Muscle of leg (tissue), 11 donors: ENCODE measurements around the gene ELF4. TPM values are rescaled to one million over a fixed set of nuclear protein-coding genes. Genes with fewer than 3 reads are reported as not detected.
"Not testable (repeated sequence)": the region's sequence is repeated elsewhere in the genome, so short reads cannot be mapped to it uniquely, and the experiment has no call there.

Experiments used
- DNase-seq: peaks from one replicate; pipeline ENCODE4 v3.0.0; 2013
- H3K27ac ChIP-seq: one replicate; pipeline ENCODE4 v1.5.1; 2013; ENCODE audit warnings: mild to moderate bottlenecking, low read length, control low read depth
- H3K27me3 ChIP-seq: one replicate; pipeline ENCODE4 v1.6.1; 2013; ENCODE audit warnings: low read length; ENCODE audit not compliant: control insufficient read depth, insufficient read depth
- H3K36me3 ChIP-seq: one replicate; pipeline ENCODE4 v1.6.1; 2013; ENCODE audit warnings: low read length; ENCODE audit not compliant: control insufficient read depth, insufficient read depth
- H3K4me1 ChIP-seq: one replicate; pipeline ENCODE4 v1.6.1; 2013; ENCODE audit warnings: low read length; ENCODE audit not compliant: control insufficient read depth, insufficient read depth
- H3K4me3 ChIP-seq: one replicate; pipeline ENCODE4 v1.5.1; 2013; ENCODE audit warnings: low read length, control low read depth
- H3K9me3 ChIP-seq: replicated peaks from 2 replicates; pipeline ENCODE4 v1.6.1; 2013; ENCODE audit warnings: low read depth, low read length; ENCODE audit not compliant: control insufficient read depth
- WGBS: methylation state at CpG from one replicate; pipeline ENCODE4 v1.1.5; 2013; ENCODE audit warnings: missing lambda C conversion rate; ENCODE audit not compliant: insufficient coverage; 5-methylcytosine and 5-hydroxymethylcytosine counted together
- polyA plus RNA-seq, 8 donors: library from polyadenylated mRNA; unstranded; fragments of 120-200 nt; gene quantifications; one replicate each; pipeline versions ENCODE4 v1.2.1 to v1.2.3, GENCODE V29; 2013; ENCODE audit warnings: inconsistent platforms in 1 of 8, low replicate concordance in 1 of 8; ENCODE audit not compliant: insufficient read length in 8 of 8, insufficient read depth in 1 of 8
- total RNA-seq: library from RNA; stranded (reverse); fragments of 120-200 nt; gene quantifications from one replicate; pipeline ENCODE4 v1.2.4, GENCODE V29; 2013

The ELF4 gene
- total and polyA plus RNA-seq, 9 donors = 6.9 to 16.9 (median 10.8) TPM

- DNase-seq = no peak
- WGBS = 58% methylated on average over 3 of the region's 7 CpGs
- Histone ChIP-seq H3K27ac (no peak overlapping the region), H3K4me3 (no peak overlapping the region), H3K4me1 (peaks cover 37% of the 10 kb centered on the region), H3K36me3 (no peaks in the 10 kb centered on the region), H3K9me3 (no peaks in the 10 kb centered on the region), H3K27me3 (peaks cover 20% of the 10 kb centered on the region)
Observed at GRCh38 chrX:130117166-130117565, 6.9 kb upstream of the ELF4 start.

GRCh38 chrX:130115119-130115885 is 5.0 kb upstream of the ELF4 start:
- not testable (repeated sequence) for H3K36me3 ChIP-seq, H3K9me3 ChIP-seq, H3K4me3 ChIP-seq, DNase-seq, H3K27ac ChIP-seq
- peaks cover 15% of the 10 kb centered on the region for H3K27me3 ChIP-seq
- H3K4me1 ChIP-seq = peaks cover 32% of the 10 kb centered on the region
- 80% methylated on average over 7 of the region's 10 CpGs for WGBS

GRCh38 chrX:130114141-130114588 is 3.9 kb upstream of the ELF4 start:
- DNase-seq = no peak
- no peak overlapping the region for H3K27ac ChIP-seq
- H3K27me3 ChIP-seq = peaks cover 17% of the 10 kb centered on the region
- no peaks in the 10 kb centered on the region for H3K36me3 ChIP-seq
- H3K9me3 ChIP-seq = no peaks in the 10 kb centered on the region
- H3K4me3 ChIP-seq = no peak overlapping the region
- peaks cover 21% of the 10 kb centered on the region for H3K4me1 ChIP-seq
- 70% methylated on average over 8 of the region's 9 CpGs for WGBS

GRCh38 chrX:130111220-130112154 is 1.2 kb upstream of the ELF4 start:
- no peaks in the 10 kb centered on the region for H3K36me3 ChIP-seq
- peak overlapping the region; percentile 20 for H3K27ac ChIP-seq
- DNase-seq = no peak
- H3K4me3 ChIP-seq = peak overlapping the region; percentile 25
- H3K27me3 ChIP-seq = peaks cover 10% of the 10 kb centered on the region
- no peaks in the 10 kb centered on the region for H3K9me3 ChIP-seq
- WGBS = 37% methylated on average over 31 of the region's 43 CpGs
- H3K4me1 ChIP-seq = peaks cover 11% of the 10 kb centered on the region

- WGBS = 39% methylated on average over 79 of the region's 81 CpGs
- DNase-seq = peak; percentile 54
- Histone ChIP-seq H3K4me1 (peaks cover 22% of the 10 kb centered on the region), H3K4me3 (peak overlapping the region; percentile 51), H3K36me3 (no peaks in the 10 kb centered on the region), H3K27ac (peak overlapping the region; percentile 52), H3K9me3 (no peaks in the 10 kb centered on the region), H3K27me3 (peaks cover 18% of the 10 kb centered on the region)
Observed at GRCh38 chrX:130109429-130110378, 593 bp downstream of the ELF4 start.

- no peaks in the 10 kb centered on the region for H3K9me3 ChIP-seq
- H3K27ac ChIP-seq = peak overlapping the region; percentile 52
- H3K4me3 ChIP-seq = peak overlapping the region; percentile 51
- H3K27me3 ChIP-seq = peaks cover 15% of the 10 kb centered on the region
- no peaks in the 10 kb centered on the region for H3K36me3 ChIP-seq
- no peak for DNase-seq
- 20% methylated on average over 2 of the region's 9 CpGs for WGBS
- peaks cover 22% of the 10 kb centered on the region for H3K4me1 ChIP-seq
Observed at GRCh38 chrX:130108647-130109428, 1.5 kb downstream of the ELF4 start.

- no peak overlapping the region for H3K4me3 ChIP-seq
- 32% methylated on average over 6 of the region's 10 CpGs for WGBS
- H3K27me3 ChIP-seq = peaks cover 13% of the 10 kb centered on the region
- peaks cover 19% of the 10 kb centered on the region for H3K4me1 ChIP-seq
- no peaks in the 10 kb centered on the region for H3K36me3 ChIP-seq
- no peak for DNase-seq
- no peaks in the 10 kb centered on the region for H3K9me3 ChIP-seq
- peak overlapping the region; percentile 42 for H3K27ac ChIP-seq
Observed at GRCh38 chrX:130106071-130106470, 4.2 kb downstream of the ELF4 start.

GRCh38 chrX:130105244-130105643 is 5.1 kb downstream of the ELF4 start:
- Histone ChIP-seq H3K4me3 (no peak overlapping the region), H3K27ac (peak overlapping the region; percentile 35), H3K4me1 (peaks cover 21% of the 10 kb centered on the region), H3K9me3 (no peaks in the 10 kb centered on the region), H3K27me3 (peaks cover 13% of the 10 kb centered on the region), H3K36me3 (no peaks in the 10 kb centered on the region)
- WGBS = no CpG with 5 or more reads among the region's 3 CpGs
- no peak for DNase-seq

GRCh38 chrX:130103605-130104004 is 6.7 kb downstream of the ELF4 start:
- Histone ChIP-seq H3K27me3 (peaks cover 10% of the 10 kb centered on the region), H3K4me1 (peaks cover 24% of the 10 kb centered on the region), H3K9me3 (no peaks in the 10 kb centered on the region), H3K4me3 (no peak overlapping the region), H3K36me3 (no peaks in the 10 kb centered on the region), H3K27ac (no peak overlapping the region)
- WGBS = no CpG with 5 or more reads among the region's 3 CpGs
- no peak for DNase-seq
